Panc1 (cell line): ENCODE results near the gene TYRO3. TPM values are rescaled to one million over a fixed set of nuclear protein-coding genes. Genes with fewer than 3 reads are reported as not detected.

Experiments used
- ATAC-seq: fragments of 200-7000 bp; cut with Tn5 transposase; 2 replicates; pipeline ENCODE4 v1.9.1; 2020; ENCODE audit warnings: mild to moderate bottlenecking, moderate library complexity
- BruUV-seq: library from RNA; stranded (reverse); fragments of 400-500 nt; replicated peaks from 2 replicates; lab custom pipeline; 2021; lab: Mats Ljungman, UMichigan
- CTCF ChIA-PET: fragments of 300-600 bp; sonication (Branson Sonifier 250); formaldehyde crosslinking; loops from one replicate; lab custom pipeline; 2022; ENCODE audit warnings: antibody characterized with exemption; lab: Charles Lee
- POLR2A ChIA-PET: fragments of 300-600 bp; sonication (Branson Sonifier 250); formaldehyde crosslinking; loops from one replicate; lab custom pipeline; 2022; ENCODE audit warnings: antibody characterized with exemption; lab: Charles Lee
- DNase-seq: peaks from one replicate; pipeline ENCODE4 v3.0.0-alpha.2; 2010; ENCODE audit warnings: low read depth, low spot score
- H3K27ac ChIP-seq: 2 replicates; pipeline ENCODE4 v1.5.1; 2011; ENCODE audit warnings: mild to moderate bottlenecking, low read length, inconsistent platforms
- H3K27me3 ChIP-seq: fragments of 200-500 bp; sonication (Bioruptor generic); 2 replicates; pipeline ENCODE4 v1.6.0; 2014; ENCODE audit warnings: low read length, inconsistent platforms; ENCODE audit not compliant: control insufficient read depth, insufficient read depth
- H3K36me3 ChIP-seq: fragments of 200-500 bp; sonication (Bioruptor generic); 2 replicates; pipeline ENCODE4 v1.5.1; 2014; ENCODE audit warnings: inconsistent platforms, mild to moderate bottlenecking, low read length, moderate library complexity; ENCODE audit not compliant: control insufficient read depth, insufficient read depth
- H3K4me1 ChIP-seq: 2 replicates; pipeline ENCODE4 v1.5.1; 2011; ENCODE audit warnings: inconsistent platforms, mild to moderate bottlenecking, low read length, moderate library complexity; ENCODE audit not compliant: control insufficient read depth, insufficient read depth
- H3K4me3 ChIP-seq, 2 experiments: 2 replicates each; pipeline ENCODE4 v1.5.1; 2011 to 2012; ENCODE audit warnings: low read depth in 2 of 2, low read length in 2 of 2, mild to moderate bottlenecking in 2 of 2, inconsistent platforms in 1 of 2, moderate library complexity in 1 of 2
- H3K9me3 ChIP-seq: fragments of 200-500 bp; sonication (Bioruptor generic); 2 replicates; pipeline ENCODE4 v1.5.1; 2014; ENCODE audit warnings: low read depth, mild to moderate bottlenecking, inconsistent platforms, low read length, moderate library complexity; ENCODE audit not compliant: control insufficient read depth, insufficient read depth
- CTCF ChIP-seq: fragments of 450-650 bp; IDR thresholded peaks from 2 replicates; pipeline ENCODE4 v1.5.1; 2017; ENCODE audit warnings: mild to moderate bottlenecking
- POLR2AphosphoS5 ChIP-seq: IDR thresholded peaks from 2 replicates; pipeline ENCODE4 v1.6.1; 2012; ENCODE audit warnings: mild to moderate bottlenecking, low read depth, low read length, moderate library complexity
- REST ChIP-seq, 2 experiments: IDR thresholded peaks; 2 replicates each; pipeline ENCODE4 v1.6.1; 2011 to 2012; ENCODE audit warnings: low read depth in 2 of 2, control low read depth in 1 of 2, low read length in 1 of 2, mild to moderate bottlenecking in 1 of 2, moderate library complexity in 1 of 2; ENCODE audit not compliant: insufficient read depth in 1 of 2
- SIN3A ChIP-seq: IDR thresholded peaks from 2 replicates; pipeline ENCODE4 v1.6.1; 2012; ENCODE audit warnings: low read depth, mild to moderate bottlenecking, low read length, moderate library complexity, borderline replicate concordance; ENCODE audit not compliant: insufficient read depth
- TCF7L2 ChIP-seq: IDR thresholded peaks from 2 replicates; pipeline ENCODE4 v1.6.1; 2011; ENCODE audit warnings: mild to moderate bottlenecking, low read depth, low read length, inconsistent platforms
- in situ Hi-C: cut with HindIII; loops from 2 replicates; pipeline ENCODE4 v1.10.0; 2016; ENCODE audit warnings: low sequenced_read_pairs, low pct_unique_long_range_greater_than_20kb
- intact Hi-C: fragments of 100-400 bp; cut with micrococcal nuclease; formaldehyde crosslinking; loops from one replicate; pipeline ENCODE4 v1.10.0; 2022; ENCODE audit not compliant: unreplicated experiment
- total RNA-seq: library from RNA; stranded (reverse); gene quantifications from one replicate; pipeline ENCODE4 v1.2.1, GENCODE V29; 2021; ENCODE audit not compliant: unreplicated experiment

TYRO3 gene
- total RNA-seq, 1 experiment from 2014 or later = 41.7 TPM

DNA sequence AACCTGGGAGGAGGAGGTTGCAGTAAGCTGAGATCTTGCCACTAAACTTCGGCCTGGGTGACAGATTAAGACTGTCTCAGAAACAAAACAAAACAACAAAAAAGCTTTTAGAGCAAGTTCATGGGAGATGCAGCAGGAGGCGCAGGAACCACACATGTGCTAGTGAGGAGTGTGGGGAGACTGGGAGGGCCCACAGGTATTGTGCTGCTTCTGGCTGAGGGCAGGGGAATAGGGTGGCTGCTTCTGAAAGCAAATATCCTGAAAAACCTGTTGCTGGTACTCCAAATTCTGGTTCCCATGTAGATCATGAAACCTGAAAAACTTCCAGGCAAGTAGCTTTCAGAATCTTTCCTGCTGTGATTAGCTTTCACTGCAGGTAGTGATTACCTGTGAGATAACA, 22.1 kb downstream of the TYRO3 start:
- ChIA-PET CTCF (interaction anchor here (0.5 to 1.3 kb wide), 6 partner anchors 16 to 230 kb away, joined by 3 to 17 read pairs (median 4); no protein-coding TSS in a partner anchor), POLR2A (no interaction called here)
- in situ Hi-C loops = loop anchor here (10.0 kb wide), 1 partner anchor 84 kb away; the partner anchor contains the start of gene MGA
- TF ChIP-seq SIN3A (no peak), CTCF (no peak; the same call in 1 of the 2 replicates), REST (IDR thresholded peaks at IDR 0.05; ENCODE audit: insufficient read depth in 1 of 2, low read depth in 2 of 2, low read length in 1 of 2) (no peak), TCF7L2 (no peak)
- no peak for ATAC-seq
- Histone ChIP-seq H3K36me3 (no peaks in the 10 kb centered on the region), H3K27me3 (no peaks in the 10 kb centered on the region), H3K4me1 (no peaks in the 10 kb centered on the region), H3K9me3 (no peaks in the 10 kb centered on the region), H3K27ac (no peak overlapping the region), H3K4me3 (no peak overlapping the region)
- no peak for DNase-seq
- BruUV-seq = no TSS peak
- intact Hi-C loops = no loop called here

DNA sequence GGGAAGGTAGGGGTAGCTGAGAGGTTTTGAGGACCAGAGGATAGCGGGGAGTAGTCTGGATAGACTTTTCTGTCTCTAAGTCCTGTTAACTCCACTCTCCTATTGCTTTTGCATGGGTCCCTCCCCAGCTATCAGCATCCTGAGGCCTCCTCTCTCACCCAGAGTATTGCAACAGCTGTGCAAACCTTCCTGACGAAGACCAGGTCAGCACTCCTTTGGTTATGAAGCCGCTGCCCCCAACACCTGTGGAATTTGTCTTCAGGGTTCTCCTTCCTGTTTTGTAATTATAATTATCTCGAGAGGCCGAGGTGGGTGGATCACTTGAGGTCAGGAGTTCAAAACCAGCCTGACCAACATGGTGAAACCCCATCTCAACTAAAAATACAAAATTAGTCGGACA, 24.8 kb downstream of the TYRO3 start:
- intact Hi-C loops = no loop called here
- TF ChIP-seq SIN3A = no peak
- TF ChIP-seq CTCF = no peak
- no peak for TF ChIP-seq REST (IDR thresholded peaks at IDR 0.05; ENCODE audit: insufficient read depth in 1 of 2, low read depth in 2 of 2, low read length in 1 of 2)
- no peak for TF ChIP-seq TCF7L2
- no peak for TF ChIP-seq POLR2AphosphoS5
- in situ Hi-C loops = loop anchor here (10.0 kb wide), 1 partner anchor 81 kb away; the partner anchor contains the start of gene MGA
- Histone ChIP-seq H3K27ac (no peak overlapping the region), H3K27me3 (no peaks in the 10 kb centered on the region), H3K4me3 (no peak overlapping the region), H3K4me1 (no peaks in the 10 kb centered on the region), H3K9me3 (no peaks in the 10 kb centered on the region), H3K36me3 (no peaks in the 10 kb centered on the region)
- CTCF ChIA-PET = interaction anchor here (1.1 kb wide), 1 partner anchor 20 kb away, joined by 3 read pairs; no protein-coding TSS in a partner anchor
- no TSS peak for BruUV-seq
- ATAC-seq (no peak), DNase-seq (no peak)
- POLR2A ChIA-PET = interaction anchor here (0.7 kb wide), 1 partner anchor 715 kb away, joined by 5 read pairs; no protein-coding TSS in a partner anchor
